Measurements from ENCODE around the gene GTF3C1.

GTF3C1 gene, protein sequence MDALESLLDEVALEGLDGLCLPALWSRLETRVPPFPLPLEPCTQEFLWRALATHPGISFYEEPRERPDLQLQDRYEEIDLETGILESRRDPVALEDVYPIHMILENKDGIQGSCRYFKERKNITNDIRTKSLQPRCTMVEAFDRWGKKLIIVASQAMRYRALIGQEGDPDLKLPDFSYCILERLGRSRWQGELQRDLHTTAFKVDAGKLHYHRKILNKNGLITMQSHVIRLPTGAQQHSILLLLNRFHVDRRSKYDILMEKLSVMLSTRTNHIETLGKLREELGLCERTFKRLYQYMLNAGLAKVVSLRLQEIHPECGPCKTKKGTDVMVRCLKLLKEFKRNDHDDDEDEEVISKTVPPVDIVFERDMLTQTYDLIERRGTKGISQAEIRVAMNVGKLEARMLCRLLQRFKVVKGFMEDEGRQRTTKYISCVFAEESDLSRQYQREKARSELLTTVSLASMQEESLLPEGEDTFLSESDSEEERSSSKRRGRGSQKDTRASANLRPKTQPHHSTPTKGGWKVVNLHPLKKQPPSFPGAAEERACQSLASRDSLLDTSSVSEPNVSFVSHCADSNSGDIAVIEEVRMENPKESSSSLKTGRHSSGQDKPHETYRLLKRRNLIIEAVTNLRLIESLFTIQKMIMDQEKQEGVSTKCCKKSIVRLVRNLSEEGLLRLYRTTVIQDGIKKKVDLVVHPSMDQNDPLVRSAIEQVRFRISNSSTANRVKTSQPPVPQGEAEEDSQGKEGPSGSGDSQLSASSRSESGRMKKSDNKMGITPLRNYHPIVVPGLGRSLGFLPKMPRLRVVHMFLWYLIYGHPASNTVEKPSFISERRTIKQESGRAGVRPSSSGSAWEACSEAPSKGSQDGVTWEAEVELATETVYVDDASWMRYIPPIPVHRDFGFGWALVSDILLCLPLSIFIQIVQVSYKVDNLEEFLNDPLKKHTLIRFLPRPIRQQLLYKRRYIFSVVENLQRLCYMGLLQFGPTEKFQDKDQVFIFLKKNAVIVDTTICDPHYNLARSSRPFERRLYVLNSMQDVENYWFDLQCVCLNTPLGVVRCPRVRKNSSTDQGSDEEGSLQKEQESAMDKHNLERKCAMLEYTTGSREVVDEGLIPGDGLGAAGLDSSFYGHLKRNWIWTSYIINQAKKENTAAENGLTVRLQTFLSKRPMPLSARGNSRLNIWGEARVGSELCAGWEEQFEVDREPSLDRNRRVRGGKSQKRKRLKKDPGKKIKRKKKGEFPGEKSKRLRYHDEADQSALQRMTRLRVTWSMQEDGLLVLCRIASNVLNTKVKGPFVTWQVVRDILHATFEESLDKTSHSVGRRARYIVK (N-terminal part only)

DNA sequence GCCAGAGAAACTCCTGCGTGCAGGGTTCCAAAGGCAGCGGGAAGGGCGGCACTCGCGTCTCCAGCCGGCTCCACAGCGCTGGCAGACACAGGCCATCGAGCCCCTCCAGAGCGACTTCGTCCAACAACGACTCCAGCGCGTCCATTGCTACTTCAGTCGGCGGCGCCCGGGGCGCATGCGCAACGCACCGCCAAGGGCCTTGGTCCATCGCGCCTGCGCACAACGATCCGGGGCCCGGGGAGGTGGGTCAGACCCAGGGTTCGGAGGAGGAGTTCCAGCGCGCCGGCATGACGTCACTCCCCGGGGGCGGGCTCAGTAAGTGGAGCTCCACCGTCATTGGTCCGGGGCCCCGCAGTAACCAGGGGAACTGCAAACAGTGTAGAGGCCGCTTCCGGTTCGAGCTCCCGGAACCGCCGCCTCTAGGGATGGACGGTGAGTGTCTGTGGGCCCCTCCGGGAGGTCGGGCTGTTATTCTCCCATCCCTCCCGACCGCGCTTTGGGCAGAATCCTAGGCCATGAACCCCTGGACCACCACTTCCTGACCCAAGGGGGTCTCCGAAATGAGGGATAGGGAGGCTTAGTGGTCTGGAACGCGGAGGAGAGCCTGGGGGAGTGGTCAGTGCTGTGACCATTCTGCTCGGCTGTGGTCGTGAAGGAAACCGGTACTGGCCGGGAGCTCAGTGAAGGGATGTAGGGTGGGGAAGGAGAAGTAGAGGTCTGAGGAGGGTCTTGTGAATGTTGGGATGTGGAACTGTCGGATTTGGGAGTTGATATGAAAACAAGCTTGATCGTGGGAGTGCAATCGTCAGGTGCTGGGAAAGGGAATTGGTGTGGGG, at the start of gene GTF3C1, which contains the start of gene KATNIP:
GTF3C1 (minus strand) TSS at position 168 of the 836 bp plus-strand sequence; CDS start at position 145, 23 bp downstream.
KATNIP (plus strand) TSS at position 399 of the 836 bp plus-strand sequence; CDS start at position 426, 27 bp downstream.
- peaks cover 23% of the 10 kb centered on the region for H3K36me3 Mint-ChIP-seq (ENCODE audit: insufficient read depth)

GRCh38 chr16:27598931-27599565, 49.3 kb upstream of the GTF3C1 start:
- H3K4me1 Mint-ChIP-seq, result no peaks in the 10 kb centered on the region
- DNase-seq (ENCODE audit: low spot score in 2 of 2), result no peak
- no peak overlapping the region for H3K4me3 Mint-ChIP-seq
- H3K27me3 Mint-ChIP-seq, result no peaks in the 10 kb centered on the region
- no peak for ATAC-seq (replicated peaks; ENCODE audit: extremely low read depth, poor library complexity, severe bottlenecking)
- no peaks in the 10 kb centered on the region for H3K9me3 Mint-ChIP-seq
- no peaks in the 10 kb centered on the region for H3K36me3 Mint-ChIP-seq (ENCODE audit: insufficient read depth)
- H3K27ac Mint-ChIP-seq (ENCODE audit: low read depth), result no peak overlapping the region

More for the DNA sequence above, at the start of gene GTF3C1, which contains the start of gene KATNIP:
- ATAC-seq (replicated peaks; ENCODE audit: extremely low read depth, poor library complexity, severe bottlenecking), result peak; percentile 99
- peaks cover 51% of the 10 kb centered on the region for H3K4me1 Mint-ChIP-seq
- peak within 1 kb of the TSS; percentile 99 for H3K4me3 Mint-ChIP-seq
- peak within 1 kb of the TSS; percentile 100 for H3K27ac Mint-ChIP-seq (ENCODE audit: low read depth)
- H3K9me3 Mint-ChIP-seq, result no peaks in the 10 kb centered on the region
- DNase-seq (ENCODE audit: low spot score in 2 of 2), result peak; percentile 100
- H3K27me3 Mint-ChIP-seq, result no peaks in the 10 kb centered on the region

GRCh38 chr16:27598220-27598619, 48.5 kb upstream of the GTF3C1 start:
- no peak for DNase-seq (ENCODE audit: low spot score in 2 of 2)
- H3K9me3 Mint-ChIP-seq, result no peaks in the 10 kb centered on the region
- H3K4me1 Mint-ChIP-seq, result no peaks in the 10 kb centered on the region
- no peak for ATAC-seq (replicated peaks; ENCODE audit: extremely low read depth, poor library complexity, severe bottlenecking)
- H3K27me3 Mint-ChIP-seq, result no peaks in the 10 kb centered on the region
- H3K27ac Mint-ChIP-seq (ENCODE audit: low read depth), result no peak overlapping the region
- peaks cover 3% of the 10 kb centered on the region for H3K36me3 Mint-ChIP-seq (ENCODE audit: insufficient read depth)
- no peak overlapping the region for H3K4me3 Mint-ChIP-seq

GRCh38 chr16:27597361-27597760, 47.6 kb upstream of the GTF3C1 start:
- H3K27me3 Mint-ChIP-seq, result no peaks in the 10 kb centered on the region
- H3K36me3 Mint-ChIP-seq (ENCODE audit: insufficient read depth), result peaks cover 3% of the 10 kb centered on the region
- no peak for DNase-seq (ENCODE audit: low spot score in 2 of 2)
- H3K4me1 Mint-ChIP-seq, result no peaks in the 10 kb centered on the region
- ATAC-seq (replicated peaks; ENCODE audit: extremely low read depth, poor library complexity, severe bottlenecking), result no peak
- H3K27ac Mint-ChIP-seq (ENCODE audit: low read depth), result no peak overlapping the region
- H3K9me3 Mint-ChIP-seq, result no peaks in the 10 kb centered on the region
- H3K4me3 Mint-ChIP-seq, result no peak overlapping the region

GRCh38 chr16:27596411-27596810, 46.7 kb upstream of the GTF3C1 start:
- Mint-ChIP-seq H3K36me3 (ENCODE audit: insufficient read depth) (peaks cover 3% of the 10 kb centered on the region), H3K27ac (ENCODE audit: low read depth) (no peak overlapping the region), H3K4me3 (no peak overlapping the region)

GRCh38 chr16:27595993-27596392, 46.3 kb upstream of the GTF3C1 start:
- Mint-ChIP-seq H3K27ac (ENCODE audit: low read depth) (no peak overlapping the region), H3K36me3 (ENCODE audit: insufficient read depth) (peaks cover 3% of the 10 kb centered on the region), H3K4me3 (no peak overlapping the region), H3K27me3 (no peaks in the 10 kb centered on the region), H3K9me3 (no peaks in the 10 kb centered on the region), H3K4me1 (no peaks in the 10 kb centered on the region)
- no peak for ATAC-seq (replicated peaks; ENCODE audit: extremely low read depth, poor library complexity, severe bottlenecking)
- no peak for DNase-seq (ENCODE audit: low spot score in 2 of 2)

More at GRCh38 chr16:27596411-27596810, 46.7 kb upstream of the GTF3C1 start:
- no peaks in the 10 kb centered on the region for H3K9me3 Mint-ChIP-seq
- no peaks in the 10 kb centered on the region for H3K27me3 Mint-ChIP-seq
- no peaks in the 10 kb centered on the region for H3K4me1 Mint-ChIP-seq
- ATAC-seq (replicated peaks; ENCODE audit: extremely low read depth, poor library complexity, severe bottlenecking) (no peak), DNase-seq (ENCODE audit: low spot score in 2 of 2) (no peak)

GRCh38 chr16:27595475-27595874, 45.8 kb upstream of the GTF3C1 start:
- DNase-seq (ENCODE audit: low spot score in 2 of 2), result no peak
- ATAC-seq (replicated peaks; ENCODE audit: extremely low read depth, poor library complexity, severe bottlenecking), result no peak
- Mint-ChIP-seq H3K27me3 (no peaks in the 10 kb centered on the region), H3K4me1 (no peaks in the 10 kb centered on the region), H3K27ac (ENCODE audit: low read depth) (no peak overlapping the region), H3K36me3 (ENCODE audit: insufficient read depth) (peaks cover 5% of the 10 kb centered on the region), H3K9me3 (no peaks in the 10 kb centered on the region), H3K4me3 (no peak overlapping the region)

DNA sequence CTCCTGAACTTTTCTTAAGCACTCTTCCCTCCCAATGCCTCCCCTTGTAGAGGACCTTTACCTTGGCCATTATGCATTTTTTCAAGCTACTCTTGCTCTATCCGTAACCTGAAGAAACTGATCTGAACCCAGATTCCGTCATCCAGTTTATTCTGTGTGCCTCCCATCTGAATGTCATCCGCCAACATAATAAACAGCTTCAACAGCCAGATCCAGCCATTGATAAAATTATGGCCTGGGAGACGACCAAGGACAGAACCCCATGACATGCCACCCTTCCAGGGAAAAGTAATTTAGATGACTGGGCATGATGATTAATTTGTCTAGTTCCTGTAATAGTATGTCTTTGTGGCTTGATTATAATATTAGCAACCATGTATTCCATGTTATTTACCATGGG, 42.1 kb upstream of the GTF3C1 start:
- DNase-seq (ENCODE audit: low spot score in 2 of 2), result no peak
- Mint-ChIP-seq H3K4me3 (no peak overlapping the region), H3K9me3 (no peaks in the 10 kb centered on the region), H3K27ac (ENCODE audit: low read depth) (no peak overlapping the region), H3K27me3 (no peaks in the 10 kb centered on the region), H3K36me3 (ENCODE audit: insufficient read depth) (peaks cover 6% of the 10 kb centered on the region), H3K4me1 (no peaks in the 10 kb centered on the region)
- ATAC-seq (replicated peaks; ENCODE audit: extremely low read depth, poor library complexity, severe bottlenecking), result no peak

GRCh38 chr16:27588057-27588456, 38.3 kb upstream of the GTF3C1 start:
- ATAC-seq (replicated peaks; ENCODE audit: extremely low read depth, poor library complexity, severe bottlenecking) (no peak), DNase-seq (ENCODE audit: low spot score in 2 of 2) (no peak)
- Mint-ChIP-seq H3K27ac (ENCODE audit: low read depth) (no peak overlapping the region), H3K4me3 (no peak overlapping the region), H3K36me3 (ENCODE audit: insufficient read depth) (peaks cover 3% of the 10 kb centered on the region), H3K27me3 (no peaks in the 10 kb centered on the region), H3K4me1 (no peaks in the 10 kb centered on the region), H3K9me3 (no peaks in the 10 kb centered on the region)

DNA sequence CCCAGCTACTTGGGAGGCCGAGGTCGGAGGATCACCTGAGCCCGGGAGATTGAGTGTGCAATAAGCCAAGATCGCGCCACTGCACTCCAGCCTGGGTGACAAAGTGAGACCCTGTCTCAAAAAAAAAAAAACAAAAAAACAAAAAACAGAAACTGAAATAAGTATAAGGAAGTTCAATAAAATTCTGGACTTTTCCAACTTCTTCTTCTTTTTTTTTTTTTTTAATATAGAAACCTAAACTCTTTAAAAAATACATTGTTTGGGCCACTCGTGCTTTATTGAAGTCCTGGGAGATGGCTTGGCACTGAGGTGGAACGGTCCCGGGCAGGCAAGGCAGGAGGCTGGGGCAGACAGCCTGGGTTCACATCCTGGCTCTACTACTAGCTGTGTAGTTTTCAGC, 37.0 kb upstream of the GTF3C1 start:
- DNase-seq (ENCODE audit: low spot score in 2 of 2), result no peak
- no peak for ATAC-seq (replicated peaks; ENCODE audit: extremely low read depth, poor library complexity, severe bottlenecking)
- peaks cover 3% of the 10 kb centered on the region for H3K36me3 Mint-ChIP-seq (ENCODE audit: insufficient read depth)
- no peak overlapping the region for H3K27ac Mint-ChIP-seq (ENCODE audit: low read depth)
- H3K4me3 Mint-ChIP-seq, result no peak overlapping the region
- no peaks in the 10 kb centered on the region for H3K9me3 Mint-ChIP-seq
- H3K4me1 Mint-ChIP-seq, result no peaks in the 10 kb centered on the region
- no peaks in the 10 kb centered on the region for H3K27me3 Mint-ChIP-seq

DNA sequence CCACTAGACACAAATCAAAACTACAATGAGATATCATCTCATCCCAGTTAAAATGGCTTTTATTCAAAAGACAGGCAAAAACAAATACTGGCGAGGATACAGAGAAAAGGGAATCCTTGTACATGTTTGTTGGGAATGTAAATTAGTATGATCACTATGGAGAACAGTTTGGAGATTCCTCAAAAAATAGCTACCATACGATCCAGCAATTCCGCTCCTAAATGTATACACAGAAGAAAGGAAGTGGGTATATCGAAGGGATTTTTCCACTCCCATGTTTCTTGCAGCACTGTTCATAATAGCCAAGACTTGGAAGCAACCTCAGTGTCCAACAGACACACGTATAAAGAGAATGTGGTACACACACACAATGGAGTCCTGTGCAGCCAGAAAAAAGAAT, 35.5 kb upstream of the GTF3C1 start:
- Mint-ChIP-seq H3K27me3 (no peaks in the 10 kb centered on the region), H3K4me1 (no peaks in the 10 kb centered on the region), H3K27ac (ENCODE audit: low read depth) (no peak overlapping the region), H3K4me3 (no peak overlapping the region), H3K9me3 (no peaks in the 10 kb centered on the region), H3K36me3 (ENCODE audit: insufficient read depth) (no peaks in the 10 kb centered on the region)
- no peak for ATAC-seq (replicated peaks; ENCODE audit: extremely low read depth, poor library complexity, severe bottlenecking)
- no peak for DNase-seq (ENCODE audit: low spot score in 2 of 2)
